NT2/D1 (cell line): ENCODE results near the gene RNU6-9.

Source experiments
- DNase-seq: peaks from one replicate; pipeline ENCODE4 v3.0.0-alpha.2; 2011; ENCODE audit warnings: low read depth, low spot score
- H3K27me3 ChIP-seq: 2 replicates; pipeline ENCODE4 v1.6.0; 2011; ENCODE audit warnings: mild to moderate bottlenecking; ENCODE audit not compliant: insufficient read length, insufficient read depth
- H3K36me3 ChIP-seq: 2 replicates; pipeline ENCODE4 v1.6.1; 2011; ENCODE audit warnings: mild to moderate bottlenecking, low read length, mixed read lengths; ENCODE audit not compliant: insufficient read depth, insufficient read length
- H3K4me1 ChIP-seq: 2 replicates; pipeline ENCODE4 v1.5.1; 2011; ENCODE audit not compliant: insufficient read depth, insufficient read length
- H3K4me3 ChIP-seq: 2 replicates; pipeline ENCODE4 v1.5.1; 2011; ENCODE audit warnings: low read depth; ENCODE audit not compliant: insufficient read length
- H3K9ac ChIP-seq: 2 replicates; pipeline ENCODE4 v1.6.0; 2011; ENCODE audit warnings: low read depth; ENCODE audit not compliant: insufficient read length
- H3K9me3 ChIP-seq: 2 replicates; pipeline ENCODE4 v1.5.1; 2011; ENCODE audit warnings: mild to moderate bottlenecking, low read length; ENCODE audit not compliant: insufficient read depth
- SUZ12 ChIP-seq: IDR thresholded peaks from 2 replicates; pipeline ENCODE4 v1.6.1; 2011; ENCODE audit not compliant: insufficient read length, insufficient read depth; ENCODE audit errors: extremely low read depth
- YY1 ChIP-seq: IDR thresholded peaks from 2 replicates; pipeline ENCODE4 v1.6.1; 2011; ENCODE audit not compliant: insufficient read length, insufficient read depth
- ZNF274 ChIP-seq: IDR thresholded peaks from 2 replicates; pipeline ENCODE4 v1.6.1; 2011; ENCODE audit warnings: mild to moderate bottlenecking, low read depth, low read length

RNU6-9 gene

DNA sequence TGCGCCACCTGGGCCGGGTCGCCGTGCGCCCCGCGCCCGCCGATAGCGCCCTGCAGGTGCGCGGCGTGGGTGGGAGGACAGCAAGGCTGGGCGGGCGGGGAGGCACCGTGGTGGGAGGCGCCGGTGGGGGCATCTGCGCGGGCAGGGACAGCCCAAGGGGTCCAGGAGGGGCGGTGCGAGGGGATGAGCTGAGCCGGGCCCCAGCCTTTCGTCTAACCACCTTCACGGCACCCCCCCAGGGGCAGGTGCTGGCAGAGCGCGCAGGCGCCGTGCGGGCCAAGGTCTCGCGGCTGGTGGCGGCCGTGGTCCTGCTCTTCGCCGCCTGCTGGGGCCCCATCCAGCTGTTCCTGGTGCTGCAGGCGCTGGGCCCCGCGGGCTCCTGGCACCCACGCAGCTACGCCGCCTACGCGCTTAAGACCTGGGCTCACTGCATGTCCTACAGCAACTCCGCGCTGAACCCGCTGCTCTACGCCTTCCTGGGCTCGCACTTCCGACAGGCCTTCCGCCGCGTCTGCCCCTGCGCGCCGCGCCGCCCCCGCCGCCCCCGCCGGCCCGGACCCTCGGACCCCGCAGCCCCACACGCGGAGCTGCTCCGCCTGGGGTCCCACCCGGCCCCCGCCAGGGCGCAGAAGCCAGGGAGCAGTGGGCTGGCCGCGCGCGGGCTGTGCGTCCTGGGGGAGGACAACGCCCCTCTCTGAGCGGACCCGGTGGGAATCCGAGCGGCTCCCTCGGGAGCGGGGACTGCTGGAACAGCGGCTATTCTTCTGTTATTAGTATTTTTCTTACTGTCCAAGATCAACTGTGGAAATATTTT lies 27.0 kb downstream of the RNU6-9 start:
- Histone ChIP-seq H3K9ac (peak overlapping the region; percentile 21), H3K36me3 (no peaks in the 10 kb centered on the region), H3K27me3 (peaks cover 48% of the 10 kb centered on the region), H3K4me1 (peaks cover 25% of the 10 kb centered on the region), H3K9me3 (no peaks in the 10 kb centered on the region), H3K4me3 (peak overlapping the region; percentile 22)
- no peak for DNase-seq
- no peak for TF ChIP-seq ZNF274
- peak; percentile 74 for TF ChIP-seq SUZ12
- TF ChIP-seq YY1 = no peak

DNA sequence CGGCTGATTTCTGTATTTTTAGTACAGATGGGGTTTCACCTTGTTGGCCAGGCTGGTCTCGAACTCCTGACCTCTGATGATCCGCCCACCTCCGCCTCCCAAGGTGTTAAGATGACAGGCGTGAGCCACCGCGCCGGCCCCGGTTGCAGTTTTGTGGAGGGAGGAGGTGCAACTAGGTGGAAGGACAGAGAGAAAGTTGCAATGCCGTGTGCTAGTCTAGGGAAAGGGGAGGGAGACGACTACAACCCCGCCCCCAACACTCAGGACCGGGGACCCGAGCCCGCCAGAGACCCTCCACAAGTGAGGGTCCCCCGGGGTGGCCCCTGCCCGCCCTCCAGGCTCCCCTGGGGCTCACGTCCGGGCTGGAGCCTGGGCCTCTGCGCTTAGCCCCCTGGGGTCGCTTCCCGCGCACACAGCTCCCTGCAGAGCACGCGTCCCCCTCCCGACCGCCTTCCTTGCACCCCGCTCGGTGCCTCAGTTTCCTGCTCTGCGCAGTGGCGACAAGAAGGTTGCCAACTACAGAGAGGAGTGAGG lies 31.3 kb downstream of the RNU6-9 start:
- TF ChIP-seq SUZ12 (no peak), YY1 (no peak), ZNF274 (no peak)
- Histone ChIP-seq H3K4me3 (peak overlapping the region; percentile 86), H3K36me3 (peaks cover 14% of the 10 kb centered on the region), H3K4me1 (peaks cover 22% of the 10 kb centered on the region), H3K9ac (peak overlapping the region; percentile 87), H3K27me3 (peaks cover 19% of the 10 kb centered on the region), H3K9me3 (no peaks in the 10 kb centered on the region)
- DNase-seq = no peak

DNA sequence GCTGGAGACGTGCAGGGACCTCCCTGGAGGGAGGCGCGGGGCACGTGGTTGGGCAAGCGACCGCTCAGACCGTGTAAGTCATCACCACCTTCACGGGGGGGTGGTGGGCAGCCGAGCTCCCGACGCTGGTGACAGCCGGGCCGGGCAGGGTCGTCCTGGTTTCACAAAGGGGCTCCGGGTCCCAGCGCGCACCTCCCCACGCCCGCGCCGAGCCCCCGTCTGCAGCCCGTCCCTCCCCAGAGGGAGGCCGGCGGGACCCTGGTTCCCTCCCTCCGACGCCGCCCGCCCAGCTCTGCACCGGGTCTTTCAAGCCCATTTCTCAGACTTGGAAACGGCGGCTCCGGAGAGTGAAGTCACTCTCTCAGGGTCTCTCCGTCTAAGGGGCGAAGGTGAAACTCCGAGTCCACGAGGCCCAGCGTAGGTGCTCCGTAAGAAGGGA lies 31.8 kb downstream of the RNU6-9 start:
- Histone ChIP-seq H3K36me3 (peaks cover 19% of the 10 kb centered on the region), H3K4me3 (peak overlapping the region; percentile 86), H3K4me1 (peaks cover 18% of the 10 kb centered on the region), H3K9ac (peak overlapping the region; percentile 87), H3K27me3 (peaks cover 14% of the 10 kb centered on the region), H3K9me3 (no peaks in the 10 kb centered on the region)
- DNase-seq = no peak
- TF ChIP-seq SUZ12 (no peak), YY1 (no peak), ZNF274 (no peak)

DNA sequence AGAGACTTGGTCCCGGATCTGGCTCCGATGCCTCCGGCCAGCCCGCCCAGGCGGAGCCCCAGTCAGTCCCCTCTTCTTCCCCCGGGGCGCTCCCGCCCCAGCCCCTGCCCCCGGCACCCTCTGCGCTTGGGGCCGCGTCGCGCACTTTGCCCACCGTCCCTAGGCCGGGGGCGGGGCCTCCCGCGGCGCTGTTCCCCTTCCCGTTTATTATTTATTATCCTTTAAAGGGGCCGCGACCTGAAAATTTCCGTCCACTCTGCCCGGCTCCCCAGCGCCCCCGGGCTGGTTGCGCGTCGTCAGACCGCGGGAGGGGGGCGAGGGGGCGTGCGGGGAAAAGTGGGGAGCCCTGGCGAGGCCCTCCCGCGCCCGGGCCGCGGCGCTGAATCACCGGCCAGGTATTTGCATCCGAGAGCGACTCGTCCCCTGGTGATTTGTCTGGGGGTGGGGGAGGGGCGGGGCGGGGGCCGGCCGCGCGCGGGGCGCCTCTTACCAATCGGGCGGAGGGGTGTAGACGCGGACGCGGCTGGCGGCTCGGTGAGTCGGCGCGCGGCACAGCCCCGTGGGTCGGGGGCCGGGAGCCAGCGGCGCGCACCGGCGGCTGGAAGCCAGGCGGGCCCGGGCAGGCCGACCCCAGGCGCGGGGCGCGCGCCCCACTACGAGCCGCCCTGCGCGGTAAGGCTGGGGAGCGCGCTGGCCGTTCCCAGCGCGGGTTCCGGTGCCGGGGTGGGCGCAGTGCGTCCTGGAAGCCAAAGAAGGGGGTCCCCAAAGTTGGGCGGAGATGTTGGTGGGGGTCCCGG lies 32.4 kb downstream of the RNU6-9 start, which contains the start of gene ARID3A:
Gene ARID3A, plus strand, starts transcription at position 510 of the 797 bp plus-strand sequence. CDS start 3,494 bp downstream, outside the sequence.
- Histone ChIP-seq H3K9ac (peak within 1 kb of the TSS; percentile 90), H3K4me3 (peak within 1 kb of the TSS; percentile 86), H3K36me3 (peaks cover 22% of the 10 kb centered on the region), H3K9me3 (no peaks in the 10 kb centered on the region), H3K4me1 (peaks cover 16% of the 10 kb centered on the region), H3K27me3 (peaks cover 8% of the 10 kb centered on the region)
- peak; percentile 74 for DNase-seq
- TF ChIP-seq SUZ12 = no peak
- no peak for TF ChIP-seq YY1
- TF ChIP-seq ZNF274 = no peak

DNA sequence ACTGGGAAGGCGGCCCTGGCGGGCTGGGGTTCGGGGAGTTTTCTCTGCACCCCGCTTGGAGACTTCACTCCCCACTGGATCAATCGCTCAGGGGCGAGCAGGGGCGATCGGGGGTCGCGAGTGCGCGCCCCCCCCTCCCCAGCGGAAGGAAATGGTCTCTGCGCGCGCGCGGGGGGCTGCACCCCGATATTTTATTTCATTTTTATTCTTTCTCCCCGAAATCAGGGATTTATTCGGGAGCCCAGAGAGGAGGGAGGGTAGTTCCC lies 33.0 kb downstream of the RNU6-9 start:
- Histone ChIP-seq H3K27me3 (peaks cover 3% of the 10 kb centered on the region), H3K9ac (peak overlapping the region; percentile 90), H3K4me3 (peak overlapping the region; percentile 86), H3K9me3 (no peaks in the 10 kb centered on the region), H3K36me3 (peaks cover 28% of the 10 kb centered on the region), H3K4me1 (peaks cover 15% of the 10 kb centered on the region)
- DNase-seq = no peak
- TF ChIP-seq ZNF274 = no peak
- no peak for TF ChIP-seq YY1
- TF ChIP-seq SUZ12 = no peak

DNA sequence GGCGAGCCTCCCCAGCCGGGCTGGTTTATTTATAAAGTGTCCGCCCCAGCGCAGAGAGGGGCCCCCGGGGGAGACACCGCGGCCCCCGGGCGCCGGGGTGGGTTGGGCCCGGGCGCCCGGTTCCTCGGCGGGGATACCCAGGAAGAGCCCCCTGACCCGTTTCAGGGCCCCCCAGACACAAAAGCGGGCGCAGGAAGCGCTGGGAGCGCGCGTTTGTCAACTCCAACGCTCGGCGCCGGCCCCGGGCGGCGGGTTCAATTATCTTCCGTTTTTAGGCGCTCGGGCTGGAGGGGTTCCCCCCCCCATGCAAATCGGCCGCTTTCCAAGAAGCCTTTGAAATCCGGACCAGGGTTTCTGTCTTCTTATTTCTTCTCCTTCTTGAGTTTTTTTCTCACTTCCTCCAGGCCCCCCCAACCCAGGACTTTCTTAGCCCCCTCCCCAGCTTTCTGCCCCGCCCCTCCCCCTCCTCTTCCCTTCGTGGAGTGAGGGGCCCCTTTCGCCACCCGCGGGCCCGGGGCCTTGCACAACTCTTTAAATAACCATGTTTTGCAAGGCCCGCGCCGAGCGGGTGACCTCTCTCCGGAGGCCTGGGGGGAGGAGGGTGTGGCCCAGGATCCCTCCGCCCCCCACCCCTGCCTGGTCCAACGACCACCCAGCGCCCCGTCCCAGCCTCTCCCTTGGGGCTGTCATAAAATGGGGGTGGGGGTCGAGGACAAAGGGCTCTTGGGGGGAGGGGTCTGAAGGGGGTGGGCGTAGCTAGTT lies 33.5 kb downstream of the RNU6-9 start:
- Histone ChIP-seq H3K9me3 (no peaks in the 10 kb centered on the region), H3K4me3 (peak overlapping the region; percentile 86), H3K4me1 (peaks cover 13% of the 10 kb centered on the region), H3K9ac (peak overlapping the region; percentile 90), H3K27me3 (no peaks in the 10 kb centered on the region), H3K36me3 (peaks cover 29% of the 10 kb centered on the region)
- DNase-seq = no peak
- TF ChIP-seq SUZ12 (no peak), YY1 (no peak), ZNF274 (no peak)

DNA sequence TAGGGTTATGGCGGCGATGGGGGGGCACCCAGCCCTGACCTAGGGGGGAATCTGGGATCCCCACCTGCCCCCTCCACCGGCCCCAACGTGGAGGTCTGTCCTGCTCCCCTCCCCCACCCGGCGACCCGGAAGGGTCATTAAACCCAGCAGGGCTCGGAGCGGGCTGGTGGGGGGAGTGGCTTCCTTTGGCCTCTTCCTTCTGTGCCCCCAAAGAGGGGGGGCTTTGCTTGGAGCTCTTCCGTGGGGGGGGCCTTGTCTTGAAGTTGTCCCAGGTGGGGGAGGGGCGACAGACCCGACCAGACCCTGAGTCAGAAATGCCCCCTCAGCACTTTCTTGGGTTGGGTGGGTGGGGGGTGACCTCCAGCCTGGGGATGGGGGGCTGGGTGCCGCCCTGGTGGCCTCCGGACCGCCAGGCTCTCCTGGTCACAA lies 34.1 kb downstream of the RNU6-9 start:
- peaks cover 15% of the 10 kb centered on the region for H3K4me1 ChIP-seq
- TF ChIP-seq ZNF274 (no peak), YY1 (no peak), SUZ12 (no peak)
- peaks cover 35% of the 10 kb centered on the region for H3K36me3 ChIP-seq
- H3K9ac ChIP-seq = peak overlapping the region; percentile 72
- DNase-seq = no peak
- H3K27me3 ChIP-seq = no peaks in the 10 kb centered on the region
- H3K4me3 ChIP-seq = peak overlapping the region; percentile 86
- H3K9me3 ChIP-seq = no peaks in the 10 kb centered on the region
